Activated CD4-positive, alpha-beta T cell treated with anti-CD3 and anti-CD28 coated beads, Interleukin-2, amount 50 U/mL, for 16 hours (primary cell): ENCODE results near the gene MPRIP.
"Not testable (repeated sequence)": the region's sequence is repeated elsewhere in the genome, so short reads cannot be mapped to it uniquely, and the experiment has no call there.

Source experiments
- DNase-seq: peaks from one replicate; pipeline ENCODE4 v3.0.0-alpha.2; 2020

The MPRIP gene

DNA sequence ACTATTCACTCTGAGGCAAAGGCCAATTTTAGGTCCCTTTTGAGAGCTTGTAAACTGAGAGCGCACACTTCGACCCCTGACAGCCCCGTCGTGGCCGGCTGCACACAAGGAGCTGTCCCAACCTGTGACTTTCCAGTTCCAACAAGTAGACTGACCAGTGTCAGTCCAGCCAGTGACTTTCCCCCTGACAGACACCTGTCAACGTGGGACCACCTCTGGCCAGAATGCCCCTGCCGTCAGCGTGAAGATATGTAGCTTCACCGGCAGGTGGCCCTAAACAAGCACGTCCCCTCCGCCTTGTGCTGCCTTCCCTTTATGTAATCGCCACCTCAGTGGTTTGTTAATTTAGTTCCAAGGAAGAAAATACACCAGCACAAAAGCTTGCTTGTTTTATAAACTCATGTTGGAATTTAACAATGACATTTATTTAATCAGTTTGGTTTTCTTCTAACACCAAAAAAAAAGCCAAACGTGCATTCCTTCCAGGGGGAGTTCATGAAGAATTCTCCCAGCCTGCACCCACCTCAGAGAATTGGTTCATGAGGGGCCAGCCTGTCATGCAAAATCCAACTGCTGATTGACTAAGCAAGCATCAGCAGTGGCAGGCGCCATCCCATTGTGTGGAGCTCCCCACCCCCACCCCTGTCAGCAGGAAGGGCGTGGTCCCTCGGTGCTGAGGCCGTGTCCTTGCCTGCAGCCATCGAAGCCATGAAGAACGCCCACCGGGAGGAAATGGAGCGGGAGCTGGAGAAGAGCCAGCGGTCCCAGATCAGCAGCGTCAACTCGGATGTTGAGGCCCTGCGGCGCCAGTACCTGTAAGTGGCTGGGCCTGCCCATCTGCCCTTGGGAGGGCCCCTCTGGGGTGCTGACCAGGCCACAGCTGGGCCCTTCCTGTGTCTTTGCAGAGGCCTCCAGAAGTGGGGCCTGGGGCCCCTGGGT lies 130.0 kb downstream of the MPRIP start:
- DNase-seq = no peak

DNA sequence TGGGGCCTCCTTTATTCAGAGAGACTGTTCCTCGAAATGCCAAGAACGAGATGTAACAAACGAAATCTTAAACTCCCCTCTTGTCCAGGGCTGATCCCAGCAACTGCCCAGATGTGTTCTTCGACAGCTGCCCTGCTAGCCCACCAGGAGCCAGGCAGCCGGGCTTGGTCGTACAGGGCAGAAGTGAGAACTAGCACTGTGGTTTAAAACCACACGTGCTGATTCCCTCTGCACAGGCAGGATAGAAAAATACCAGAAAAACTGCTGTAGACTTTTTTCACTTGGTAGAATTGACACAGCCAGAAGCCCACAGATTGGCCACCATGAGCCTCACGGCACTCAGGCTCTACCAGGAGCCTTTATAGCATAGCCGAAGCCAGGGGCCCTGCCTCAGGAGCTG lies 130.7 kb downstream of the MPRIP start:
- no peak for DNase-seq

DNA sequence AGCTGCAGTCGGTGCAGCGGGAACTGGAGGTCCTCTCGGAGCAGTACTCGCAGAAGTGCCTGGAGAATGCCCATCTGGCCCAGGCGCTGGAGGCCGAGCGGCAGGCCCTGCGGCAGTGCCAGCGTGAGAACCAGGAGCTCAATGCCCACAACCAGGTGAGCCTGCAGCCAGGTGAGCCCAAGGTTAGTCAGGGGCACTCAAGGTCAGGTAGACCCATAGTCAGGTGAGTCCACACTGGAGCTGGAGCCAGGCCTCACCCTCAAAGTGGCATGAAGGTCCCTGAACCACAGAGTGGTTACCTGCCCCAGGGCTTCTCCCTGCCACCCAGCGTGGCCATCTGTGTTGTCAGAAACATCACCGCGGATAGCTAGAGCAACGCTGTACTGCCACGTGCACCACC lies 131.7 kb downstream of the MPRIP start:
- no peak for DNase-seq

DNA sequence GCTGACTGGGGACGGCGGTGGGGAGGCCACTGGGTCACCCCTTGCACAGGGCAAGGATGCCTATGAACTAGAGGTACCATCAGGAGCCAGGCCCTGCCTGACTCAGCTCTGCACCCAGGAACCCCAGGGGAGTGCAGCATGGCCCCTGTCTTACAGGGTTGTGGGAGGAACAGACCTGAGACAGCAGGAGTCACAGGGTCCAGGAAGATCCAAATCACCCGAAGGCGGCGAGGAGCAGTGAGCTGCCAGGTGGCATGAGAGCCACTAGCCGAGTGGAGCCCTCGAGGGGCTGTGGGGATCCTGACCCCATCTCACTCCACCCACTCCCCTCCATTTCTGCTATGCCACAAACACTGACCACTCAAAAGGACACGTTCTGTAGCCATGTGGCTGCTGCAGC lies 133.1 kb downstream of the MPRIP start:
- DNase-seq = no peak

DNA sequence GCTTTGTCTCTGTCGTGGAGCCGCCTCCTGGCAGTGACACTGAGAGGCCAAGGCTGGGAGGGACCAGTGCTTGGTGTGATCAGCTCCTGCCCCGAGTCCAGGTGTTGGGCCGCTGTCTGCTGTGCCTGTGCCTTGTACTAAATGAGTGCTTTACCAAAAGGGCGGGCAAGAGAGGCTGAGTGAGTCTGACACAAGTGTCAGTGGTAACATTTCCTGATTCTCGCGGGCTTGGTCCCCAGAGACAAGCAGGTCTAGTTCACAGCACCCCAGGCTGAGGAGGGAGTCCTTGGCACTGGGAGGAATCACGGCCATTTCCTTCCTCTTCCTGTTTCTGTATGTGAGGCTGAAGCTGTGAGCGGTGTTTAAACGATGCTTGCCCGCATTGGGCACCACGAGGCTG lies 133.7 kb downstream of the MPRIP start:
- DNase-seq = no peak

DNA sequence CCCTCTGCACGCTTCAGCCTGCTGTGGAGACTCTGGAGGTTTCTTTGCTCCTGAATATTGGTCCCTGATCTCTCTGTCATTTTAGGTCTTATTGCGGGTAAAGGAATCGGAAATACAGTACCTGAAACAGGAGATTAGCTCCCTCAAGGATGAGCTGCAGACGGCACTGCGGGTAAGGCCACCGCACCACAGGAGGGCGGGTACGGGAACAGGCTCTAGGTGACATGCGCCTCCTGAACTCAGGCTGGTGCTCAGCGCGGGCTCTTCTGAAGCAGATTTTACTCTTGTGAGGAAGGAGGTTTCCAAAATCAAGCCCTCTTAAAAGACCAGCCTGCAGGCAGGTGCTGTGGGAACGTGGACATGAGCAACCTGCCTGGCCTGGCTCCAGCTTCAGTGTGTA lies 134.1 kb downstream of the MPRIP start:
- no peak for DNase-seq

DNA sequence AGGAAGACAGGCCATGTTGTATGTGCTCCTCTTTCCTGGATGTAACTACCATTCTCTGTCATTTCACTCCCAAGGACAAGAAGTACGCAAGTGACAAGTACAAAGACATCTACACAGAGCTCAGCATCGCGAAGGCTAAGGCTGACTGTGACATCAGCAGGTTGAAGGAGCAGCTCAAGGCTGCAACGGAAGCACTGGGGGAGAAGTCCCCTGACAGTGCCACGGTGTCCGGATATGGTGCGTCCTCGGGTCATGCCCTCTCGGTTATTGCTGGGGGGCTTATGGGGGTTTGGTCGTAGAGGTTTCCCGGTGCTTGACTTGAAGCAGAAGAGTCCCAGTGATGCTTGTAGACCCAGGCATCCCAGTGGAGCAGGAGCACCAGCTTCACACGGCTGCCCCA lies 134.9 kb downstream of the MPRIP start:
- no peak for DNase-seq

DNA sequence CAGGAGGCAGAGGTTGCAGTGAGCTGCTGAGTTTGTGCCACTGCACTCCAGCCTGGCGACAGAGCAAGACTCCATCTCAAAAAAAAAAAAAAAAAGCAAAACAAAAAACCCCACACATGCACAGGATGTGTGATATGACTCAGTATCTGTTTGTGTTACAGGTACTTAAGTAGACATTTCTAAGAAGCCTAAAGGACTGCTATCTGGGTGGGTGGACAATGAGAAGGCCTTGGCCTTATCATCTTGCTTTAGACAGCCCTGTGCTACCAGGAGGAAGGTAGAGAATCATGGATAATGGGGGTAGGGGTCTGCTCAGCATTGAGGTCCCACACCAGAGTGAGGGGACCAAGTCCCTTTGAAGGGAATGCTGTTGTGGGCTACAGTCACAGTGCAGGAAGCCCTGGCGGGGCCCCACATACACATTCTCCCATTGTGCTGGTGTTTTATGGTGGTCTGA lies 137.1 kb downstream of the MPRIP start:
- DNase-seq = peak; percentile 71

DNA sequence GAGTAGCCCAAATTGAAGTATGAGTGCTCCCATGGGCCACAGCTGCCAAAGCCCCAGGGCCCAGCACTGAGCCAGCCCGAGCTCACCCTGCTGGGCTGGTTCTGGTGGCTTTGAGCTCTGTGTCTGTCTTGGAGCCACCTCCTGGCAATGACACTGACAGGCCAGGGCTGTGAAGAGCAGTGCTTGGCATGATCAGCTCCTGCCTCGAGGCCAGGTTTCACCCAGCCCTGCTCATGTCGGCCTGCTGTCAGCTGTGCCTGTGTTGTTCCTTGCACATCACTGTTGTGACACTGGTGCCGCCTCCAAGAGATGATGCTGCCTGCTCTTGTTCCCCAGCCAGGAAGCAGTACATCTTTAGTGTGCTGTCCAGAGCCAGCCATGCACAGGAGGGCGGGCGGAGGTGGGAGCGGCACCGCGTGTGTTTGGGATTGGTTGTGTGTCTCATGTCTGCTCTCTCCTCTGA lies 137.9 kb downstream of the MPRIP start:
- DNase-seq = no peak

DNA sequence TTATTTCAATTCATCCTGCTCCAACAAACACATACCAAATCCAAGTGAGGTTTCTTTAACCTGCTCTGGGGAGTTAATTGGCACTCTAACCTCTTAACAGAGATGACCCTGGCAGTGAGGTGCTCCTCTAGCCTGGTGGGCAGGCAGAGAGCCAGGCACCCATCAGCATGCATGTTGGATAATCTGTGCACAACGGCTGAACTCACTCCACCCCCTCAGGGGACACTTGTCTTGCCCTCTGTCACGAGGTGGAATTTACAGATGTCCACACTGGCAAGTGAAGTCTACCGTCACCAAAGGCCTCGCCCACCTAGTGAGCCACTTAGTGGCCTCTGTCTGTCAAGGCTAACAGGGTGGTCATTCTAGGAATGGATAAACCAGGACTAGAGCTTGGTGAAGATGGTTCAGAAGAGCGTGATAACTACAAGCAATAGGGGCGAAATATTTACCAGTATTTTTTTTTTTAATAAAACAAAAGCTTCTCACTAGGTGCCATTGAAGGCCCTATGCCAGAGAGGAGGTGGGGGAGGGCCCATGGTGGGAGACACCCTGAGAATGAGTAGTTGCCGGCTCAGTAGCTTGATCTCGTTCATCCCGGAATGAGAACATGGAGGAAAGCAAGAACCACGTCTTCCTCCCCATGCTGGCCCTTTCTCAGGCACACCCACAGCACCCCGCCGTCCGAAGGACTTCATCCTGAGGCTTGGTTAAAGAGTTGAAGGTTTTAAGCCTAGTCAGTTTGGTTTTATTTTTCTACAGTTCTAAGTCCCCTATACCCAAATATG lies 138.7 kb downstream of the MPRIP start:
- DNase-seq = no peak

DNA sequence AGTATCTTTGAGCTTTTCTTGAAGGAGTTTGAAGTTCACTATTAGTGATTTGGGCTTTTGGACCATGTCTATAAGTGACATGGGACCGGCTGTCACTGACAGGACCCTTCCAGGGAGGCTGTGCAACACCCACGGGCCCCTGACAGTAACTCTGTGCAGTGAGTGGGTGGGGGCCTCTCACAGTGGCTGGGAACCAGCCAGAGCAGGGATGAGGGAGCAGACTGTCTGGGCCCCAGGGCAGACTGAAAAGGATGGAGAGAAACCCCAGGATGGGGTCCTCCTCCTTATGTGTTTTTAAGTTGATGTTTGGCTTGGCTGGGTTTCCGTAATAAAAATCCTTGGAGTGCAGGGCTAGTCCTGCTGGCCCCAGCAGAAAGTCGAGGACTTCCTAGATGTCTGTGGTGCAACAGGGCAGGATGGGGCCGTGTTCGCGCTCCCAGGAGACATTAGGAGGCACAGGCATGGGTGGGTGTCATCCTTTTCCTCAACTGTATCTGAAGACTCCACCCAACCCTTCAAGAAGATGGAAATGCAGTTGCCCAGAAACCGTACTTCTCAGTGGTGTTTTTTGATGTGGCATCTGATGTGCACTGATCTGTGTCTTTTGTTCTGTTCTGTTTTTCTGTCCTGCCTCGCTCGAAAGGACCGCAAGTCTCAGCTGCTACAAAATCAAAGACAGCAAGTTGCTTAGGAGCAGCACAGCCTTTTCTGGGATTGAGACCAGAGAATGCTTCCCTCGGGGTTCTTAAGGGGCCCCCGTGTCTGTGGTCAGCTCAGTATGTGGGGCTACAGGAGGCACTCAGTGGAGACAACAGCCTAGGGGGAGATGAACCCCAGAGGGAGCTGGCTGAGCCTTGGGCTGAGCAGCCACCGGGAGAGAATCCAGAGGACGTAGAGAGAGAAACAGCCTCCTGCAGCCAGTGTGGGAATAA lies 139.7 kb downstream of the MPRIP start:
- no peak for DNase-seq

DNA sequence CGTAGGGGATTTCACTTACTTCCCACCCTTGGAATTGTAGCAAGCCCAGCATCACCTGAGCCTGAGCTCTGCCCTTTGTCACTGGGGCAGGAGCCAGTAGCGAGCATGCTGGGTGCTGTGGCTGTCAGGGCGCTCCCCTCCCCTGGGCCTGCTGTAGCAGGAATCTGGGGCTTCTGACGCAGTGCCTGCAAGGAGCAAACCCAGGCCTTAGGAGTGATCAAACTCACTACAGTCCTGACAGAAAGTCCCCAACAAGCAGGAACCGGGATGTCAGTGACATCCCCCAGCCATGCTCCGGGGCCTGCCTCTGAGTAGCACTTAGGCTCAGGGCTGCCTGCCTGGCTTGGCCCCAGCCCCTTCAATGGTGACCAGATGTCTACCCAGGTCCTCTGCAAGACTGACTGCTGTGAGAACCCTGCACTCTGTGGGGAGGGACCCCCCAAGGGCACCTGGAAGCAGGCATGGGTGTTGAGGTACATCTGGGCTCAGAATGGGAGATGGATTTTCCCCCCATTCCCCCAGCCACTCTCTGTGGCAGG lies 140.4 kb downstream of the MPRIP start:
- DNase-seq = no peak

DNA sequence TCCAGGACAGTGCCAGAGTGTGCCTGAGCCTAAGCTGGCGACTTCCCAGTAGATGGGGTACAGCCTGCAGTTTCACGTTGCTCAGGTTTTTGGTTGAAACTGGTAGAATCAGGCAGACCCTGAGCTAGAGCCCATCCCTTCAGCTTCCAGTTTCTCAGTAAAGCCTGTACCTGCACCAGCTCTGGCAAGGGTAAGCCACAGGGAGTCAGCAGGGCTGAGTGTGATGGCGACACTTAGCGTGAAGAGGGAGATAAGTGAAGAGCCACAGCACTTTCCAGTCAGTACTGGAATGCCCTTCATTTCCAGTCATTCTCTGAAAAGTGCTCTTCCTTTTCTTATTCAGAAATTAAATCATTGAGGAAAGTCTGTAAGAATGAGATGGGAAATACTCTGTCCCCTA lies 141.5 kb downstream of the MPRIP start:
- DNase-seq = no peak

DNA sequence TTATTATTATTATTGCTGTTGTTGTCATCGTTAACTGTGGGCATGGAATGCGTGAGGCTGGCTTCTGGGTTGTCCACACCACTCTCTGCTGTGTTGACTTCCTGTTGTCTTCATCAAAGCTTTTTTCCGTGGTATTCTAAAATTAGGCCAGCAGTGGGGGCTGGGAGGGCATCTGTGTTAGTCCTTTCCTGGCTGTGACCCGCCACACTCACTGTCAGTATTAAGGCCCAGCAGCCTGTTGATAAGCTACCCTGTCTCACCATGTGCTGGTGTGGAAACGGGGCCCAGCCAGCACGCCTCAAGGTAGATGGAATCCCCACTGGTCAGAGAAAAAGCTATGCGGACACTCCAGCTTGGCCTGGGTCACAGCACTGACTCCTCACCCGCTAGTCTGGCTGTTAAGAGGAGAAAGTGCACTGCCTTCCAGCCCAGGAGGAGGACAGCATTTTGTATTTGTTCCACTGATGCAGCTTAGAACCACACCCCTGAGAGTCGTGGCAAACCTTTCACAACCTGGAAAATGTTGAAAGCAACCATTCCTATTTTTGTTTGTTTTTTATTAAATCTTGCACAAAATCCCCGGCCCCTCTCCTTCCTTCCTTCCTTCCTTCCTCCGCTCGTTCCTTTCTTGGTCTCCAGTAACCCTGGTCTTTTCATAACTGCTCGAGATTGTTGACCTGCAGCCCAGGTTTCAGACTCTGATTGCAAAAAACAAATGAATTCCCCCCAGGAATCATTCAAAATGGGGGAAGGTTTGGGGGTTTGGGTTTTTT lies 142.9 kb downstream of the MPRIP start:
- DNase-seq = not testable (repeated sequence)

DNA sequence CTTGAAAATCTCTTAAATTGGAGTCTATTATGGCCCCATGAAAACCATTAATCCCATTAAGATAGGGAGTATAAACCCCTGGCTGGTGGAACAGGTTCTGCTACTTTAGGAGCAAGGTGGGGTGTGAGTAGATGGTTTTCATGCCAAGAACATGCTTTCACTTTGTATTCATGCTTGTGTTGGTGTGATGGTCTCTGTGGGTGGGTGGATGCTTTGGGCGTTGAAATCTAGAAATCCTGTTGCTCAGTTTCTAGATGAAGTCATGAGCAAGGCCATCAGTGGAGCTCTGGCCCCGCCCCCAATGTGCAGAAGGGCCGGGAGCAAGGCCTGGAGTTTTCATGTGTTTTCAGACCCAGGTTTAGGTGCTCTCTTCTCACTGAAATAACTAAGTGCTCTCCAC lies 143.8 kb downstream of the MPRIP start:
- peak; percentile 77 for DNase-seq

DNA sequence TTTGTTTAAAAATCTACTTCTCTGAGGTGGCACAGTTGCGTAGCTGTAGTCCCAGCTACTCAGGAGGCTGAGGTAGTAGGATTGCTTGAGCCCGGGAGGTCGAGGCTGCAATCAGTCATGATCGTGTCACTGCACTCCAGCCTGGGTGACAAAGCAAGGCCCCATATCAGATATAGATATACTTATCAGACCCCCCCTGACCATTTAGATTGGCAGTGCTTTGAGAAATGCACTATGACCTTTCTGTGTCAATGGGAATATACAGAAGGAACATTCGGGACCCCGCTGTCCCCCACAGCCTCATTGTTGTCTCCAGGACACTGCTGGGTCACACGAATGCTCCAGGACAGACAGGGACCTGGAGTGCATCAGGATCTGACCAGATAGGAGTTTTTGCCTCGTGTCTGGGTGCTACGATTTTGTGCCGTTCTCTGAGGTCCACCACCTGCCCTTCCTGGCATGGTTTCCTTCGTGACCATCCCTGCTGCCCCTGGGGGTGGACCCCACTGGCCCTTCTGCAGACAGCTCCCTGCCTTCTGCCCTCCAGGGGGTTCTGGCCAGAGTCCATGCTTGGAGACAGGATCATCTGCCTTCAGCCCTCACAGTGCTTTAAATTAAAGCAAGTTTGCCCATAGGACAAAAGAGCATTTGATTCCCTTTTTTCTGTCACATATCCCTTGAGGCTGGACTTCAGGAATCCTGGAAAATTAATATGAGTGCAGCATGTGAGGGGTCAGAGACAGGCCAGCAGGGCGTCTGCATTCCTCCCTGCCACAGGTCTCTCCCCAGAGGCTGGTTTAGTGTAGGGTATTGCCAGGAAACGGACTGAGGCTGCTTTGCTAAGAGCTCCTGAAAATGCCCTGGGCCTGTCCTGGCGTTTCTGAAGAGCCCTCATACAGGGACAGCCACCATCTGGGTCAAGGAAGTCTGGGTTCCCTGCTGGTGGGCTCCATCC lies 144.6 kb downstream of the MPRIP start:
- DNase-seq = no peak

DNA sequence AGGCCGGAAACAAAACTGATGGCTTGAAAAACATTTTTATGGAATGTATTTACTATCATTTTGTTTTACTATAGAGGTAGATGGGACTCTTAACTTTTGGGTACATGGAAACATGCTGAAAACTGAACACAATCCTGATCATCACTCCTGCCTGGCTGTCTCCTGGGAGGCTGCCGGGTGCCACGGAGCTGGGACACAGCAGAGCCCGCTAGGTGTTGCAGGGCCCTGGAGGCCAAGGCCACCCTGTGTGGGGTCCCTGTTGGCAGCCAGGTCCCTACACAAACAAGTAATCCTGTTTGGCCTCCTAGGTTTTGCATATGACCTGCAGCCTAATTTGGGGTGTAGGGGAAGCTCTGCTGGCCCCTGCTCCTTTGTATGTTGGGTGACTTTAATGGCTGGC lies 146.3 kb downstream of the MPRIP start:
- DNase-seq = no peak

DNA sequence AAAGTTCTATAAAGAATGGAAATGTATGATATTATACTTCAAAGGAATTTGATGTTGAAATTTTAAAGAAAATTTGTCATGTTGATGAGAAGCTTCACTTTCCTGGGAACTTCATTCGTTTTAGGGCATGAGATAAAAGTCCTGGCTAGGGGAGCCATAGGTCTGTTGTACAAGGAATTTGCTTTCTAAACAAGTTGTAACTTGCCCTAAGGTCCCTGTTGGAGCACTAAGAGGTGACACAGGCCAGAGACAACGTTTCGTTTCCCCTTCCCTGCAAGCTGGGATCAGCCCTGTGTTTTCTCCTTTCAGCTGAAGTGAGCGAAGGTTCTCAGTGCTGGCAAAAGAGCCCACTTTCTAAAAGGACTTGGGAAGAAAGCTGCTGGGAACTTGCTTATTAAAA lies 147.3 kb downstream of the MPRIP start:
- DNase-seq = no peak

DNA sequence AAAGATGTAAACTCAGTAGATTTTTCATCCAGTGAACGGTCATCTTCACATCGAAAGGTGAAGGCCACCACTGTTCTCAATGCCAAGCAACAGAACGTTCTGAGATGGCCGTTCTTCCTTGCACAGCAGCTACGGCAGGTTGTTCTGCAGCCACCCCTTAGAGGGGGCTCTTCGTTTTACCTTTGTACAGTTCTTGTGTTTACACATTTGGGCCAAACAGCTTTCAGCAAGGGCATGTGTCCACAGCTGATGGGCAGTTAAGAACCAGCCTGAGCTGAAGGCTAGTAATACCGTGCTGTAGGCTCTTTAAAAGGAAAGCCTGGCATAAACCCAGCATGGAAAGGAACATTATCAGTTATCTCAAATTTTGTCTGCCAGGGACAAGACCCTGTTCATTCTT lies 147.9 kb downstream of the MPRIP start:
- DNase-seq = no peak

DNA sequence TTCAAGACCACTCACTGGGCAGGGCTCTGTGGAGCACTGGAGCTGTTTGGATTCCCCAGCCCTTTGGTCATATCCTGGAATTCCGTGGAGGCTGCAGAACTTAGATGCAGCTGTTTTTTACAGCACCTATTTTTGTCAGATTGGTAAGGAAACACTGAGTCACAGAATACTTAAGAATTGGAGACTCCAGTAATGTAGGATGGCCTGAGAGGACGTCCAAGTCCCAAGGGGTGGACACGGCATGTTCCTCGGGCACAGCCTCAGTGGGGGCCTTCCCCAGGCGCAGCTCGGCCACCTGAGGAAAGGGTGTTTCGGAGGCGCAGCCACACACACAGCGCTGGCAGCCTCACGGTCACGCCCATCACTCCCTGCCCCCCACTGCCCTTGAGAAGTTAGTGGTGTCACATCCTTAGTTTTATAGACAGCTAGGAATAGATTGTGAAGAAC lies 149.1 kb downstream of the MPRIP start:
- DNase-seq = no peak
